Measurements from ENCODE around the gene ADAMTS2.
"Not testable (repeated sequence)": the region's sequence is repeated elsewhere in the genome, so short reads cannot be mapped to it uniquely, and the experiment has no call there.

ADAMTS2 gene

DNA sequence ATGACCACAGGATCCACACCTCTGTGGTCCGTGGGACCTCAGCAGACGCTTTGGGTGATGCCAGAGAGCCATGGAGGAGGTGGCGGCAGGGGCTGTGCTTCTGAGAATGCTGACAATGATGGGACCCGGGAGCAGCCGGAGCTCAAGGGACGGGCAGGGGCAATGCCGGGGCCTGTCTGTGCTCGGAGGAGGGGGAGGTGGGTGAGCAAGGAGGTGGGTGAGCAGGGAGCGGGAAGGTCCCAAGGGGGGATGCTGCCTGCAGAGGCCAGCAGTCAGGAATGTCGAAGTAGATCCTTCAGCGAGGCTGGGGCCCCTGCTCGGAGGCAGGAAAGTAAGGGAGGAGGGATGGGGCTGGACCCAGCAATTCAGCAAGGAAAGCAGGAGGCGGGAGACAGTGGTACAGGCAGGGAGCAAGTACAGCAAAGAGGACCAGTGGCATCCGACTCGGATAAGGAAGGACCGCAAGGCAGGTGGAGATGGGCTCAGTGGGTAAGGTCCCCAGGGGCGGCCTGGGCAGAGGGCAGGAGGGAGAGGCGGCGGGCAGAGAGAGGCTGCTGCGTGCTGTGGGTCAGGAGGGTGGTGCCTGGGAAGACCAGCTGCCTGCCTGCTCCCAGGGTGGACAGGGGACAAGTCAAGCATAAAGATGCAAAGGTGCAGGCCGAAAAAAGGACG, 49.0 kb downstream of the ADAMTS2 start:
- DNase-seq (ENCODE audit: low read depth in 2 of 2): no peak

DNA sequence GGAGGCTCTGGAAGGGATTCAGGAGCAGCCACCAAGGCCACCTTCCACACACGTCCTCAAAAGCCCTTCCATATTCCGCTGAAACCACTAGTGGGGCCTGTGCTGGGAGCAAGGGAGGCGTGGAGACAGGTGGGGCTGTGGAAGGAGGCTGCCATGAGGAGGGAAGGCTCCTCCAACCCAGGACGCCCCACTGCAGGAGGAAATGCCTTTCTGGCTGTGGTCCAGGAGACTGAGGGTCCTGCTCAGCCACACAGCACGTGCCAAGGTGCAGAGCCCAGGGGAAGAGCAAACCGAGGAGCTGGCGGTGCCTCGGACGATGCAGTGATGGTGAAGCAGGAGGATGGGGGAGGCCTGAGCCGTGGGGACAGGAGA, 49.5 kb downstream of the ADAMTS2 start:
- no peak for DNase-seq (ENCODE audit: low read depth in 2 of 2)

DNA sequence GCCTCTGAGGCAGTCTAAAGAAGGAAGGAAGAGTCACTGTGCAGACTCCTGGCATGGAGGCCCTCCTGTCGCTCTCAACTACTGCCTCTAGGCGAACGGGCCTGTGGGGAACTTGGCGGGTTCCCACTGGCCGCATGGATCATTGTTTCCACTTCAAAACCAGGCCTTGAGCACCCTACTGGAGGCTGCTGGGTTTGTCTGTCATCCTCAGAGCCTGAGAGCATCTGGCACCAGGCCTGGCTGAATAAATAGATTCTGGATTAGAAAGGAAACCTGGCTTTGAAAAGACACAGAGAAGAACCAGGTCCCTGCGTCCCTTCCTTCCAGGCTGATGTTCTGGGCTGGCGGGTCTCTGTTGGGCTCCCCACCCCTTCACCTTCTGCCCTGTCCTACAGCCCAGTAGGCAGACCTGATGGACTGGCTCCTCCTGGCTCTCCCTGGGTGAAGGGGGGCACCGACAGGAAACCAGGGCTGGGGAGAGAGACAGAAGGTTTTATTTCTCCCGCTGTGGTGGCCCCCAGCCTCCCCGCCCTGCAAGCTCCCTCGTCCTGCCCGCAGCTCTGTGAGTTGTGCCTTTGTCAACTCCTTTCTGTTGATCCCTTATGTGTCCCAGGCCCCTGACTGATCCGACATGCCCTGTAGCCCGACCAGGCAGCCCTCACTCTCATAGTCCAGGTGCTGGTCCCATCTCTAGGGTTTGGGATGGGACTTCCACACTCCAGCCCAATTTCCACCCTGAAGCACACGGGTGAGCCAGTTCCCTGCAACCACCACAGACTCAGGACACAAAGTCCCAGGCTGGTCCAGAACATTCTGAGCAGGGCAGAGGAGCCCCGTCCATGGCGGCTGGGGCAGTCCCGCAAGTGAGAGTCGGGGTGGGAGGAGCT, 50.1 kb downstream of the ADAMTS2 start:
- DNase-seq (ENCODE audit: low read depth in 2 of 2): no peak

DNA sequence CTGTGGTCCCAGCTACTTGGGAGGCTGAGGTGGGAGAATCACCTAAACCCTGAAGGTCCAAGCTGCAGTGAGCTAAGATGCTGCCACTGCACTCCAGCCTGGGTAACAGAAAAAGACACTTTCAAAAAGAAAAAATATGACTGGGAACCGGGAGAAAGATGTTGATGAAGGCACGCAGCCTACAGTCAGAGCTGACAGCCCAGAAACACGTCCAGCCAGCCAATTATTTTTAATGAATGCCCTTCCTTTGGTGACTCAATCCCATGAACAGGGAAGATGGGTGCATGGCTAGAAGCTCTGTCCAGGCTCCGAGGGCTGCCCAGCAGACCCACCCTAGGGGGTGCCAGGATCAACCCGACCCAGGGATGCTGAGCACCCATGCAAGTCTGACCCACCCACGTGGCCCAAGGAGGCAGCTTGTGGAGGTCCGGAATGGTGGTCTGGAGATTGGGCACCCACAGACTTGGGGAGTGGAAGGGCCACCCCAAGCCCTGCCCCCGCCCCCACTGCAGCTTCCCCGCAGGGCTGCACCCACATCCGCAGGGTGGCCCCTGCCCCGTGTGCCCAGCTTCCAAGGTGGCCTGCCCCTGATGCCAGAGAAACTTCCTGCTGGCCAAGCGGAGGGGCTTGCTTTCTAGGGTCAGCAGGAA, 51.0 kb downstream of the ADAMTS2 start:
- no peak for DNase-seq (ENCODE audit: low read depth in 2 of 2)

DNA sequence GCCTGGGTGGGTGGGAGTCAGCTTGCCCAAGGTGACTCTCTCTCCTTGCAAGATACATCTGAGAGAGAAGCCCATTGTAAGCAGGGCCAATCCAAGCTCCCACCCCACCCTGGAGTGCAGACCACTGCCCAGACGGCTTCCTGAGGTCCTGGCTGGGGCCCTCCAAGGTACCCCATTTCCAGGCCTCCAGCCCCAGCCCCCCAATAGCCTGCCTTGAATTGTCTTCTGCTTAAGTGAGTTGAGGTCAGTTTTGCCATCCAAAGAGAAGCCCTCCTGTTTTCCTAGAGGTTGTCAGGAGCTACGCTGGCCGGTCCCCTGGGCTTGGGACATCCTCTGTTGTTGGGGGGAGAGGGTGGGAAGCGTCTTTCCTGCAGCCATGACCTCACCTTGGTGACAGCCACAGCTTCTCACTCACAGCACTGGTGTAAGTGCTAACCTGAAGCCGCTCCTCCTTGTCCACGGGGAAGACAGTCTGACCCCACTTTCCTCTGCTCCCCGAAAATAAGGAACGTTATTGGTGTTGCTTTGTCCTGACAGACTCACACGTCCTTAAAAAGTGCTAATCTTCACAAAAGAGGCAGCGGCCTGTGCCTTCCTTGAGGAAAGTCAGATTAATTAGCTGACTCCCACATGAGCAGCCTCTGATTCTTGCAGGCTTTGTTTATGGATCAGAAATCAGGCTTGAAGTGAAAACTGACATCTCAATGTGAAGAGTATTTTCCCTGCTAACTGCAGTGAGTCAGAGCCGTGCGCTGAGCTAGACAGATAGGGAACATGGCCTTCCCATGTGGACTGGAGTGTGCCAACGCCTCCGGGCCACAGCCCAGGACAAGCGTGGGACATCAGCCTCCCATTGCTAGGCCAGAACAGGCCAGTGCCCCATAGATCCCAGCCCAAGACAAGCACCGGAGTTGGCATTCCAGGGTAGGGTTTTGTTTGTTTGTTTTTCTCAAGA, 52.3 kb downstream of the ADAMTS2 start:
- no peak for DNase-seq (ENCODE audit: low read depth in 2 of 2)

DNA sequence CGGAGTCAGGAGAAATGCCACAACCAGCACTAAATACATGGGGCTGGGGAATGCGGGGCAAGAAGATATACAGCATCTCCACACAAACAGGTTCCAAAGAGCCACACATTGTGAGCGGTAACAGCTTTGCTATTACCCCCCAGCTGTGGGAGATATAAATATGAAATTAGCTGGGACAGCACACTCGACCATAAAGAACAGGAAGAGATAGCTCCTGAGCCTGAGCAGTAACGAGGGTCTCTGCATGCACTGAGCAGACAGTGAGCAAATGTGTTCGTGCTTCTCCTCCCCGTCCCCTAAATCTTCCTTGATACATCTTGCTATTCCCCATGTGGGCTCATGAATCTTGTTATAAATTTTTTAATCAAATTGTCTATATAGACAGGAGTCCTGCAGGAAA, 53.1 kb downstream of the ADAMTS2 start:
- DNase-seq (ENCODE audit: low read depth in 2 of 2): no peak

DNA sequence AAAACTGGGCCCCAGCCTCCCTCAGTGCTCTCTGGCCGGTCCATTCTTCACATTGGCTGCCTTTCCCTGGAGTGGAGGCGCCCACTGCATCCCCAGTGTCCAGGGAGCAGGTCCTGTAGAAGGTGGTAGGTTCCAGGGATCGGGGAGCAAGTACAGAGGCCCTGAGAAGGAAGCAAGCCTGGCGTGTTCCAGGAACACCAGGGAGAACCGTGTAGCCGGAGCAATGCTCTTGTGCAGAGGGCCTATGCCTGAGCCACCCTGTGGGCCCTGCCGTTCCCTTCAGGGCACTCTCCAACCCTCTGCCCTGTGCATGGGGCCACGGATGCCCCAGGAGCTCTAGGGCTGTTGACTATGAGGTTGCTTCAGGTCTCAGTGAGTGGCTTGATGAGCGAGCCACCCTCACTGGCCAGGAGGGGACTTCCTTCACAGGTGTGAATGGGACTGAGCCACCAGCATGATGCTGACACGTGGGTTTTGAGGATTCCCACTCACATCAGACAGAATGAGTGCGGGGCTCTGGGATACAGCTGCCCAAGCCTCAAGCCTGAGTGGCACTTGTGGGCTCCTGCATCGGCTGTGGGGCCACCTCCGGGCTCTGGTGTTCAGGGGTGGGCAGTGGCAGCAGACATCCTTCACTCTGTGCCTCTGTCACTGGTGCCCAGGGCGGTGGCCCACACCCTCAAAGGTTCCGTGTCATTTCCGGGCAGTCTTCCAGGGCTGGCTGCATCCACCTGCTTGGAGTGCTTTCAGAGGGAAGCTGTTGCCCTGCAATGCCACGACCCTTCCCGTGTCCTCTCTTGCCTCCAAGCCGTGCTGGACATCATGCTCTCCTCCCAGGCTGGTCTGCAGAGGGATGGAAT, 54.4 kb downstream of the ADAMTS2 start:
- no peak for DNase-seq (ENCODE audit: low read depth in 2 of 2)

DNA sequence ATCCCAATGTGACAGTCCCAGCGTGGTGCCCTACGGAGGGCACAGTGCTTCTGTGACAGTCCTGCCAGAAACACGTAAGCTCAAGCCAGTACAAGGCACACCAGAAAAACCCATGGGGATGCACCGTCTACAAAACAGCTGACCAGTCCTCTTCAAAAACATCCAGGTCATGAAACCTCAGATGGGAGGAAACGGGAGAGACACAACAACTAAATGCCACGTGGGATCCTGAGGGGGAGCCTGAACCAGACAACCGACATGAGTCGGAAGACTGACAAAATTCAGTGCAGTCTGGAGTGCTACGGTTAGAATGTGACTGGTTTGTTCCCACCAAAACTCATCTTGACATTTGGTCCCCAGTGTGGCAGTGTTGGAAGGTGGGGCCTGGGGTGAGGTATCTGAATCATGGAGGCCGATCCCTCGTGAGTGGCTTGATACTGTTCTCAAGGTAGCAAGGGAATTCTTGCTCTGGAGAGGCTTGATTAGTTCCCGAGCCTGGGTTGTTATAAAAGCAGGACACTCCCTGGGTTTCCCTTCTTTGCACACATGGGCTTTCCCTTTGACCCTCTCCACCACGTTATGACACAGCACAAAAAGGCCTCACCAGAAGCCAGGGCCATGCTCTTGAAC, 55.4 kb downstream of the ADAMTS2 start:
- no peak for DNase-seq (ENCODE audit: low read depth in 2 of 2)

DNA sequence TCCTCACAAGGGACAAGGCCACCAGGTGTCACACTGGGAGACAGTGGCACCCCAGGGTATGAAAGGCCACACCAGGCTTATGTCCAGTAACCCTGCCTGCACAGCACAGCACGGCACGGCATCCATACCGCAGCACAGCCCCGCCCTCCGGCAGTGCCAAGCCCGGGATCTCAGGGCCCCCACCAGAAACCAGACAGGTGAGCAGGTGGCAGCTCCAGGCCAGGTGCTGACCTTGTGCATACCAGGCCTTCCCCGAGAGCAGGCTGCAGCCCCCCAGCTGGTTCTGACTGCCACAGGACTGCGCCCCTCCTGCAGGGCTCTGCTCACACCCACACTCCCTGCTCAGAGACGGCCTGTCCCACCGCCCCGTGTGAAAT, 56.5 kb downstream of the ADAMTS2 start:
- no peak for DNase-seq (ENCODE audit: low read depth in 2 of 2)

DNA sequence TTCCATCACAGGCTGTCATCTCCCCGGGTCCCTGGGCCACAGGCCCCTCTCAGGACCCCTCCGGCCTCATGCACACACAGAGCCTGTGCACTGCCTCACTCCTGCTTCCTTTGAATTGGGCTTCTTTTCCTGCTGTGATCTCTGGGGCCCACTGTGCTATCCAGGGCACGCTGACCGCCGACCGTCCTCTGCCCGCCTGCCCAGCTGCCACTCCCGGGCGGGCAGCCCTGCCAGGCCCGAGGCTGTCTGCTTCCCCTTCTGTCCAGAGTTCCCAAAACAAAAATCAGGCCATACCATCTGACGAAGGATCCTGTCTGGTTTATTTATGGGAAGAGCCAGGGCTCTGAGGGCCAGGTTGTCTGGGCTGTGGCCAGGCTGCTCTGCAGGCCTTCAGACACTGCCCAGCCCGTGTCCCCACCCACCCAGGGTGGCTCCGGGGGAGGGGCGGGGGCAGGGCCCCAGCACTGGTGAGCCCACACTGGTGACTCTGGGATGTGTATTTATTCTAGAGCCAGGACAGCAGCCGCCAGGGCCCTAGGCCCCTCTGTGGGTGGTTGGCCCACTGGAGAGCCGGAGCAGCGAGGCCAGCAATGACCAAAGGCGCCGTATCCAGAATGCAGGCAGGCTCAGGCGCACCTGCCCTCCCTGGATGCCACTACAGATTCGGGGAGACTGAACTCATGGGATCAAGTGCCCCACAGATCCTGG, 57.0 kb downstream of the ADAMTS2 start:
- DNase-seq (ENCODE audit: low read depth in 2 of 2): no peak

DNA sequence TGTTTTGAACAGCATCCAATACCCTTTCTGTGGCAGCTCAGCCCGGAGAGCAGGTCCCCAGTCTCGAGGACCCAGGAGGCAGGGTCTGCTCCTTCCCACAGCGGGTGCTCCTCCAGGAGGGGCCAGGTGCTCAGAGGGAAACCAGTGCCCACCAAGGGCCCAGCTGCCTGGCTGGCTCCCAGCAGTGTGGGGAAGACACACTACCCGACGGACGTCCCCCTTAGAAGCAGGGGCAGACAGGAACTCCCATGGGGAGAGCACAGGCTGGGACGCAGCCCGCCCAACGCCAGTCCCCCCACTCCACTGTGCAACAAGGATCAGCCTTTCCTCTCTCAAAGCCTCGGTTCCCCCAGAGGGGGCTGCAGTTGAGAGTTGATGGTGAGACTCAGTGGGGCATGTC, 57.6 kb downstream of the ADAMTS2 start:
- no peak for DNase-seq (ENCODE audit: low read depth in 2 of 2)

DNA sequence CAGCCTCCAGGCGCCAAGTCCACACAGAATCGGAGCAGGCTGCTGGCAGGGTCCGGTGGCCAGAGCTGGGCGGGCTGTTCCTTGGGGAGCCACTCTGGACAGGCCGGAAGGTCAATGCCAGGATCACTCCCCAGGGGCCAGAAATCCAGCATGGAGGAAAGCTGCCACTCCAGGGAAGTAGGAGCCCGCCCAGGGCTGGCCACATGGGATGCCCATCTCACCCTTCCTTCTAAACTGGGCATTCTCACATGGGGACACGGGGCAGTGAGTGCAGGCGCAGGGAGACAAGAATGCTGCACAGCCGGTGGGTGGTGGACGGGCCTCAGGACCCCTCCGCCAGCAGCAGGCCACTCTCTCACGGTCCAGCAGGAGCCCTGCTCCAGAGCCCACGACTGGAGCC, 58.2 kb downstream of the ADAMTS2 start:
- no peak for DNase-seq (ENCODE audit: low read depth in 2 of 2)

DNA sequence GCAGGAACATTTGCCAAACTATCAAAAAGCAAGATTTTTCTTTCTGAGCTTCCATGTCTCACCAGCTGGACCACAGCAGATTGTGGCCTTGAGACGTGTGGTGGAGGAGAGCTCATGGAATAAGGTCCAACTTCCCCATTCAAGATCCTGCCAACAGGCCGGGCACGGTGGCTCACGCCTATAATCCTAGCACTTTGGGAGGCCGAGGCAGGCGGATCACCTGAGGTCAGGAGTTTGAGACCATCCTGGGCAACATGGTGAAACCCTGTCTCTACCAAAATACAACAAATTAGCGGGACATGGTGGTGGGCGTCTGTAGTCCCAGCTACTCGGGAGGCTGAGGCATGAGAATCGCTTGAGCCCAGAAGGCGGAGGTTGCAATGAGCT, 59.5 kb downstream of the ADAMTS2 start:
- DNase-seq (ENCODE audit: low read depth in 2 of 2): not testable (repeated sequence)

DNA sequence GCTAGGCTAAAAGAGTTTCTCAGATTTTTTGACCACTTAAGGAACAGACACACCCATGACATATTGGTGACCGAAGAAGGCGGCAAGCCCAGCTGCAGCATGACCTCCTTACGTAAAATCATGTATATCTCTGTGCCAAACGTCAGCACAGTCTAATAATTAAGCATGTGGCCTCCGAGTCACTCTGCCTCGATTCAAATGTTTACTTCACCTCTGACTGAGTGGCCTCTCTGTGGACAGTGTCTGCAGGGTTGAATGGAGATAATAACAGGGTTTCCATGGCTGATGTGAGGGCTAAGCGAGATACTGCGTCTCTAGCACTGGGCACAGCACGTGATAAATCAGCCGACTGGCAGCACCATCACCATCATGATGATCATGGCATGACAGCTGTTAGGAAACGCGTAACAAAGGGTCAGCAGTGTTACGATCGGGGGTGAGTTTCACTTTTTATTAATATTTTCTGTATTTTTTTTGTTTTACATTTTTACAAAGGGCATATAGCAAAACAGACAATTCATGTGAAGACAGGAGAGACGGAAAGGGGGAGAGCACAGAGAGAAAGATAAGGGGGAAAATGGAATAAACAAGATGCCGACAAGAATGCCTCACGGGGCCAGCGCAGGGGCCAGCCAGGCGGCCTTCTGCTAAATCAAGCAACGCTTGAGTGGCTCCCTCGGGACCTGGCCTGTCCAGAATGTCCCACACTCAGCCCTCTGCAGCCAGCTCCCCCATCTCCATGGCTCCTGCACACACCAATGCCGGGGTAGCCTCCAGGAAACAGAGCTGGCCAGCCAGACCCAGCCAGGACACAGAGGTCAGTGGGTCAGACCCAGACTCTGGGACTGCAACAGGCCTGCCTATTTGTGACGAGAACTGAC, 60.3 kb downstream of the ADAMTS2 start:
- no peak for DNase-seq (ENCODE audit: low read depth in 2 of 2)

DNA sequence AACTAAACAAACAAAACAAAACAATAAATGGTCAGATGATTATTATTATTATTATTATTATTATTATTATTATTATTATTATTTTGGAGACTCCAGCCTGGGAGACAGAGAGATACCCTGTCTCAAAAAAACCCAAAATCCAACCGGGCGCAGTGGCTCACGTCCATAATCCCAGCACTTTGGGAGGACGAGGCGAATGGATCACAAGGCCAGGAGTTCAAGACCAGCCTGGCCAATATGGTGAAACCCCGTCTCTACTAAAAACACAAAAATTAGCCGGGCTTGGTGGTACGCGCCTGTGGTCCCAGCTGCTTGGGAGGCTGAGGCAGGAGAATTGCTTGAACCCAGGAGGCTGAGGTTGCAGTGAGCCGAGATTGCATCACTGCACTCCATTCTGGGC, 61.4 kb downstream of the ADAMTS2 start:
- not testable (repeated sequence) for DNase-seq (ENCODE audit: low read depth in 2 of 2)

DNA sequence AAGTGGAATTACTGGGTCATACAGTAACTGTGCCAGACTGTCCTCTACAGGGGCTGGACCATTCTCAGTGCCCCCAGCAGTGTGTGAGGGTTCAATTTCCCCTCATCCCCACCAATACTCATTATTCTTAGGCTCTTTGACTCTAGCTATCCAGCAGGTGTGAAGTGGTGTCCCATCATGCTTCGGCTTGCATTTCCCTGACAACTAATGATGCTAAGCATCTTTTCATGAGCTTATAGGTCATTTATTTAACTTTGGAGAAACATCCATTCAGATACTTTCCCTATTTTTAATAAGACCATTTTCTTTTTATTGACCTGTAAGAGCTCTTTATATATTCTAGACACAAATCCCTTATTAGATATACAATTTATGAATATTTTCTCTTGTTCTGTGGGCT, 63.6 kb downstream of the ADAMTS2 start:
- no peak for DNase-seq (ENCODE audit: low read depth in 2 of 2)

DNA sequence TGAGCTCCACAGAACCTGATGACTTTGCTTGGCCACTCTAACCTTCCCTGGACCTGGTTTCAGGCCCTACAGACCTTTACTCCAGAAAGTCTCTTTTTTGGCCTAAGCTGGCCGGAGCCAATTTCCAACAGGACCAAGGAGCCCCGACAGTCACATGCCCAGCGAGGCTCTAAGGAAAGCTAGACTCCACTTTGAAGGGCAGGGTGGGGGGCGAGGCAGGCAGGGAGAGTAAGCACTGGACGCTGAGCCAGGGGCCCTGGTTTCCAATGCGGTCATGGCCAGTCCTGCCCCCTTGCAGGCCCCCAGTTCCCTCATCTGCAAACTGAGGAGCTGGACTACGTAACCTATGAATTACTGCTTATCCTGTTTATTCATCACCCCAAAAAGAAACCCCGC, 65.2 kb downstream of the ADAMTS2 start:
- DNase-seq (ENCODE audit: low read depth in 2 of 2): no peak

DNA sequence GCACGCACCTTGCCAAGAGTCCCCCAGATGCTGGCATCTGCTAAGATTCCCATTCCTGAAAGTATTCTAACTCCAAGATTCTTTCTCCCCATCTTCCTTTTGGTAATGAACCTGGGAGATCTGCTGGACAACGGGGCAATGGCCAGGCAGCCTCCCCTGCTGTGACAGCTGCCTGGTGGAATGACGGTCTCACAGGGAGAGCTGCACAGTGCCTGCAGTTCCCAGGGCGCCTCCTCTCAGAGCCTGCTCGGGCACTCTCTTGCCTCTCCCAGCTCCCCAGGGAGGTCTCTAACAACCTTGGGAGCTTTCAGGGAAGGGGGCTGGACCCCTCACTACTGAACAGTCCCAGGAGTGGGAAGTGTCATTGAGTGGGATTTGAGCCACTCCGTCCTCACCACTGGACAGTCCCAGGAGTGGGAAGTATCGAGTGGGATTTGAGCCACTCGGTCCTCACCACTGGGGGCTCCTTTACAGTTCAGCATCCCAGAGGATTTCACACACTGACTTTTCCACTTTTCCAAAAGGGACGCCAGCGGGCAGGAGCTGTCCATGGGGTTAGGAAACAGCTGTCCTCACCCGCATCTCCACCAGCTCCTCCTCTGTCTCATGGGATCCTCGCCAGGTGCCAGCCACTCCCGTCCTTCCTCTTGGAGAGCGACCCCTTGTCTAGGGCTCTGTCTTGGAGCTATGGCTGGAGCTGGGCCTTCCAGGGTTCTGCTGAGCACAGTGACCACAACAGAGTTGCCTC, 65.7 kb downstream of the ADAMTS2 start:
- DNase-seq (ENCODE audit: low read depth in 2 of 2): no peak

Data from stimulated activated CD8-positive, alpha-beta memory T cell treated with anti-CD3 and anti-CD28 coated beads, Interleukin-7, amount 100 ng/mL, for 4 hours (primary cell).